HepG2 (cell line): Measurements from ENCODE around the gene M1AP. TPM values are rescaled to one million over a fixed set of nuclear protein-coding genes. Genes with fewer than 3 reads are reported as not detected.

Experiments
- ATAC-seq: fragments of 200-7000 bp; cut with Tn5 transposase; 3 replicates; pipeline ENCODE4 v1.9.1; 2020; ENCODE audit warnings: mild to moderate bottlenecking, moderate library complexity
- BruUV-seq: library from RNA; stranded (reverse); fragments of 400-500 nt; replicated peaks from 2 replicates; lab custom pipeline; 2021; lab: Mats Ljungman, UMichigan
- CTCF ChIA-PET: fragments of 300-600 bp; formaldehyde crosslinking; extraction: SDS; loops from one replicate; lab custom pipeline; 2021; ENCODE audit warnings: low total read pairs, inconsistent platforms, low intra/inter-chr PET ratio; lab: Yijun Ruan, JAX
- POLR2A ChIA-PET: fragments of 350-600 bp; sonication (Branson Sonifier 250); formaldehyde crosslinking; loops from one replicate; lab custom pipeline; 2020; ENCODE audit warnings: antibody characterized with exemption, inconsistent platforms; lab: Yijun Ruan, JAX
- DNase-seq: peaks from one replicate; pipeline ENCODE4 v3.0.0-alpha.2; 2015; ENCODE audit warnings: low spot score
- FAIRE-seq: peaks from 3 replicates; lab custom pipeline; 2011; peaks lifted over from hg19 to GRCh38; lab: Jason Lieb, UNC
- H2AFZ ChIP-seq: one replicate; pipeline ENCODE4 v1.6.1; 2011; ENCODE audit warnings: low read length, inconsistent platforms
- H3K27ac ChIP-seq: fragments of 300-600 bp; 3 replicates; pipeline ENCODE4 v1.8.0; 2011; ENCODE audit warnings: mixed run types, mild to moderate bottlenecking, mixed read lengths, low read length, inconsistent platforms; ENCODE audit not compliant: insufficient read depth; ENCODE audit errors: extremely low read length
- H3K27me3 ChIP-seq, 2 experiments: fragments of 200-600 bp in 1 of 2; 2 replicates in 1 of 2; 3 replicates in 1 of 2; pipeline versions ENCODE4 v1.6.0 to v1.8.0; 2011; ENCODE audit warnings: low read length in 2 of 2, mild to moderate bottlenecking in 2 of 2, moderate library complexity in 2 of 2, inconsistent platforms in 1 of 2; ENCODE audit not compliant: insufficient read depth in 2 of 2, control insufficient read depth in 1 of 2
- H3K36me3 ChIP-seq, 2 experiments: fragments of 200-600 bp in 1 of 2; replicated peaks in 1 of 2; 2 replicates in 1 of 2; 3 replicates in 1 of 2; pipeline versions ENCODE4 v1.5.1 to v1.8.0; 2011; ENCODE audit warnings: low read length in 2 of 2, inconsistent platforms in 1 of 2; ENCODE audit not compliant: insufficient read depth in 2 of 2, control insufficient read depth in 1 of 2
- H3K4me1 ChIP-seq: 2 replicates; pipeline ENCODE4 v1.5.1; 2012; ENCODE audit warnings: low read length, inconsistent platforms; ENCODE audit not compliant: insufficient read depth
- H3K4me2 ChIP-seq: 2 replicates; pipeline ENCODE4 v1.6.0; 2011; ENCODE audit warnings: low read depth, low read length, inconsistent platforms
- H3K4me3 ChIP-seq, 3 experiments: fragments of 200-600 bp in 1 of 3; sonication (generic), shearing (Covaris generic) in 1 of 3; replicated peaks in 1 of 3; 2 replicates each; pipeline ENCODE4 v1.5.1; 2011 to 2016; ENCODE audit warnings: low read length in 3 of 3, inconsistent platforms in 2 of 3, low read depth in 2 of 3, mild to moderate bottlenecking in 2 of 3, control low read depth in 1 of 3, mixed read lengths in 1 of 3; ENCODE audit not compliant: insufficient read depth in 1 of 3
- H3K79me2 ChIP-seq: one replicate; pipeline ENCODE4 v1.6.1; 2011; ENCODE audit warnings: low read length, inconsistent platforms; ENCODE audit not compliant: insufficient read depth
- H3K9ac ChIP-seq: 2 replicates; pipeline ENCODE4 v1.6.0; 2011; ENCODE audit warnings: mild to moderate bottlenecking, low read depth, low read length, inconsistent platforms; ENCODE audit not compliant: insufficient read depth
- H3K9me3 ChIP-seq: 2 replicates; pipeline ENCODE4 v1.5.1; 2012; ENCODE audit warnings: mild to moderate bottlenecking, low read length
- H4K20me1 ChIP-seq: 2 replicates; pipeline ENCODE4 v1.6.0; 2011; ENCODE audit warnings: inconsistent platforms, mild to moderate bottlenecking, low read length, moderate library complexity; ENCODE audit not compliant: insufficient read depth
- ATF6 ChIP-seq: sonication (generic); formaldehyde crosslinking; conservative IDR thresholded peaks from 2 replicates; pipeline ENCODE4 v1.4.0; 2020; ENCODE audit warnings: missing genetic modification reagents
- KDM1A ChIP-seq: IDR thresholded peaks from 2 replicates; pipeline ENCODE4 v1.6.1; 2016; ENCODE audit warnings: missing compliant biosample characterization
- MTA1 ChIP-seq: sonication (generic); formaldehyde crosslinking; IDR thresholded peaks from 2 replicates; pipeline ENCODE4 v1.4.0; 2020; ENCODE audit warnings: missing genetic modification reagents, mild to moderate bottlenecking, borderline replicate concordance
- TAF1 ChIP-seq: sonication (generic); formaldehyde crosslinking; IDR thresholded peaks from 2 replicates; pipeline ENCODE4 v1.4.0; 2020; ENCODE audit warnings: missing genetic modification reagents
- TIGD3 ChIP-seq: sonication (generic); formaldehyde crosslinking; IDR thresholded peaks from 2 replicates; pipeline ENCODE4 v1.5.1; 2020; ENCODE audit warnings: mild to moderate bottlenecking, missing genetic modification reagents, borderline replicate concordance
- ZFP90 ChIP-seq: sonication (generic); formaldehyde crosslinking; IDR thresholded peaks from 2 replicates; pipeline ENCODE4 v1.8.0; 2022; ENCODE audit warnings: missing genetic modification reagents, mild to moderate bottlenecking, inconsistent platforms, borderline replicate concordance
- ZNF501 ChIP-seq: sonication (generic); formaldehyde crosslinking; IDR thresholded peaks from 2 replicates; pipeline ENCODE4 v1.5.1; 2020; ENCODE audit warnings: mild to moderate bottlenecking, moderate library complexity, missing genetic modification reagents
- WGBS: methylation state at CpG from one replicate; pipeline ENCODE4 v1.1.6; 2017; ENCODE audit warnings: low lambda C conversion rate; 5-methylcytosine and 5-hydroxymethylcytosine counted together
- in situ Hi-C: cut with HindIII; loops from 2 replicates; pipeline ENCODE4 v1.10.0; 2017; ENCODE audit warnings: low pct_unique_long_range_greater_than_20kb; ENCODE audit not compliant: extremely low pct_ligation_motif_present
- intact Hi-C: fragments of 100-400 bp; cut with micrococcal nuclease; formaldehyde crosslinking; loops from one replicate; pipeline ENCODE4 v1.10.0; 2022; ENCODE audit not compliant: unreplicated experiment
- polyA plus RNA-seq, 8 experiments: library from polyadenylated mRNA; depleted of rRNA in 3 of 8; stranded (reverse) in 7 of 8; unstranded in 1 of 8; fragments of >200 nt; fragmentation: Illumina TruSeq in 4 of 8; extraction: Trizol in 4 of 8; gene quantifications; 2 replicates each; pipeline versions ENCODE4 v1.2.1 to v1.2.3, GENCODE V29; 2011 to 2016; ENCODE audit warnings: low read depth in 4 of 8, missing spikeins in 1 of 8, mixed read lengths in 1 of 8; ENCODE audit not compliant: insufficient read depth in 1 of 8
- total RNA-seq, 5 experiments: library from RNA; depleted of rRNA; stranded (reverse); fragments of >200 nt; fragmentation: Illumina TruSeq; extraction: Trizol; gene quantifications; 2 replicates each; pipeline ENCODE4 v1.2.3, GENCODE V29; 2016; ENCODE audit warnings: low read depth in 1 of 5

The M1AP gene
- total and polyA plus RNA-seq, 2 of the 13 experiments (the other 11 are each of a cell fraction or from before 2014, with no cell fraction given): not detected

GRCh38 chr2:74556159-74556558 is 92.0 kb downstream of the M1AP start:
- Histone ChIP-seq H3K27me3 (peaks cover 6 to 31% of the 10 kb centered on the region in 2 experiments; a peak in 4 of 5 replicates), H3K9ac (no peak overlapping the region), H2AFZ (no peak overlapping the region), H3K27ac (no peak overlapping the region), H3K4me2 (no peak overlapping the region), H3K4me3 (no peak overlapping the region), H4K20me1 (no peaks in the 10 kb centered on the region), H3K9me3 (no peaks in the 10 kb centered on the region), H3K79me2 (no peaks in the 10 kb centered on the region), H3K36me3 (no peaks in the 10 kb centered on the region), H3K4me1 (peaks cover 56% of the 10 kb centered on the region)
- WGBS: 54% methylated on average over 14 of the region's 14 CpGs
- FAIRE-seq (no peak), ATAC-seq (no peak), DNase-seq (no peak)
- intact Hi-C loops (no loop called here), in situ Hi-C loops (no loop called here)
- ChIA-PET POLR2A (no interaction called here), CTCF (no interaction called here)
- TF ChIP-seq ZFP90 (CRISPR knock-in tag) (no peak), ATF6 (CRISPR knock-in tag) (no peak), KDM1A (CRISPR knock-in tag) (no peak), MTA1 (CRISPR knock-in tag) (0 out of 2 replicates have a peak, but pooled peaks have one; percentile 41)
- BruUV-seq: no TSS peak

- CTCF ChIA-PET: no interaction called here
- ATAC-seq: peak; percentile 7
- 46% methylated on average over 16 of the region's 17 CpGs for WGBS
- Histone ChIP-seq H4K20me1 (no peaks in the 10 kb centered on the region), H3K9me3 (no peaks in the 10 kb centered on the region)
- TF ChIP-seq ZNF501 (CRISPR knock-in tag): no peak
- no peak for TF ChIP-seq TAF1 (CRISPR knock-in tag)
- TF ChIP-seq TIGD3: no peak
- TF ChIP-seq, all 625 proteins: peak for 0
- DNase-seq (no peak), FAIRE-seq (no peak)
- Histone ChIP-seq H3K9ac (no peak overlapping the region), H3K4me1 (peaks cover 59% of the 10 kb centered on the region), H3K4me3 (no peak overlapping the region), H3K79me2 (no peaks in the 10 kb centered on the region), H2AFZ (no peak overlapping the region), H3K27me3 (peaks cover 6 to 29% of the 10 kb centered on the region in 2 experiments; a peak in 3 of 5 replicates), H3K27ac (no peak overlapping the region), H3K36me3 (no peaks in the 10 kb centered on the region), H3K4me2 (no peak overlapping the region)
- intact Hi-C loops: no loop called here
- POLR2A ChIA-PET: no interaction called here
- BruUV-seq: no TSS peak
- in situ Hi-C loops: no loop called here
These were observed 92.5 kb downstream of the M1AP start for GRCh38 chr2:74555610-74556103.
